K562 (cell line): ENCODE data around the gene ETHE1. TPM values are rescaled to one million over a fixed set of nuclear protein-coding genes. Genes with fewer than 3 reads are reported as not detected.

Experiments used
- ATF7 ChIP-seq: fragments of 450-650 bp; IDR thresholded peaks from 2 replicates; pipeline ENCODE4 v1.7.1; 2014; ENCODE audit warnings: mild to moderate bottlenecking, moderate library complexity
- CREB1 ChIP-seq, 2 experiments: sonication (generic) in 1 of 2; formaldehyde crosslinking in 1 of 2; IDR thresholded peaks; 2 replicates each; pipeline versions ENCODE4 v1.6.1 to v1.8.0; 2012 to 2022; ENCODE audit warnings: inconsistent platforms in 1 of 2, mild to moderate bottlenecking in 1 of 2, missing genetic modification reagents in 1 of 2, moderate library complexity in 1 of 2
- CTBP1 ChIP-seq: fragments of 450-650 bp; IDR thresholded peaks from 2 replicates; pipeline ENCODE4 v1.6.1; 2016; ENCODE audit warnings: borderline replicate concordance
- ELF2 ChIP-seq: fragments of 250-450 bp; sonication (Bioruptor Pico); IDR thresholded peaks from 2 replicates; pipeline ENCODE4 v1.5.0; 2021; ENCODE audit warnings: mild to moderate bottlenecking
- ERF ChIP-seq: fragments of 450-650 bp; formaldehyde crosslinking; IDR thresholded peaks from 2 replicates; pipeline ENCODE4 v1.4.0; 2020; ENCODE audit warnings: mild to moderate bottlenecking, mixed read lengths
- HMGN3 ChIP-seq: IDR thresholded peaks from 2 replicates; pipeline ENCODE4 v1.6.1; 2011; ENCODE audit warnings: borderline replicate concordance, low read depth, mild to moderate bottlenecking, mixed read lengths, low read length; ENCODE audit not compliant: insufficient read length; ENCODE audit errors: extremely low read depth
- HNRNPLL ChIP-seq: fragments of 200-400 bp; formaldehyde crosslinking; IDR thresholded peaks from 2 replicates; pipeline ENCODE4 v1.6.1; 2017; ENCODE audit warnings: low read length, low read depth, mild to moderate bottlenecking; ENCODE audit not compliant: poor library complexity, severe bottlenecking
- KLF10 ChIP-seq: fragments of 250-450 bp; sonication (Bioruptor Pico); IDR thresholded peaks from 2 replicates; pipeline ENCODE4 v1.6.1; 2021; ENCODE audit warnings: matching md5 sums
- MAZ ChIP-seq, 2 experiments: fragments of 450-650 bp in 1 of 2; sonication (generic) in 1 of 2; formaldehyde crosslinking; IDR thresholded peaks in 1 of 2; conservative IDR thresholded peaks in 1 of 2; 2 replicates each; pipeline versions ENCODE4 v1.4.0 to v1.5.0; 2020; ENCODE audit warnings: mild to moderate bottlenecking in 1 of 2, missing genetic modification reagents in 1 of 2
- PHF8 ChIP-seq: fragments of 200-600 bp; sonication (generic); IDR thresholded peaks from 2 replicates; pipeline ENCODE4 v1.6.1; 2012; ENCODE audit warnings: mixed run types, mild to moderate bottlenecking, inconsistent platforms, low read length, moderate library complexity, borderline replicate concordance
- RBFOX2 ChIP-seq: fragments of 200-400 bp; formaldehyde crosslinking; IDR thresholded peaks from 2 replicates; pipeline ENCODE4 v1.6.1; 2017; ENCODE audit warnings: low read depth, mild to moderate bottlenecking, low read length, moderate library complexity
- SMARCA5 ChIP-seq: fragments of 450-650 bp; IDR thresholded peaks from 2 replicates; pipeline ENCODE4 v1.6.1; 2016
- ZKSCAN1 ChIP-seq: fragments of 150-350 bp; IDR thresholded peaks from 2 replicates; pipeline ENCODE4 v1.6.1; 2016; ENCODE audit warnings: low read depth, low read length
- ZNF165 ChIP-seq: fragments of 250-450 bp; sonication (Bioruptor Pico); IDR thresholded peaks from 2 replicates; pipeline ENCODE4 v1.4.0; 2020; ENCODE audit warnings: borderline replicate concordance
- polyA plus RNA-seq, 8 experiments: library from polyadenylated mRNA; depleted of rRNA in 4 of 8; stranded (reverse) in 5 of 8; unstranded in 3 of 8; fragments of >200 nt; fragmentation: Nextera tagmentation in 2 of 8; fragmentation: Illumina TruSeq in 1 of 8; extraction: Ambion mirVana in 2 of 8; extraction: Trizol in 1 of 8; gene quantifications; 2 replicates each; pipeline versions ENCODE4 v1.2.1 to v1.2.3, GENCODE V29; 2011 to 2014; ENCODE audit warnings: inconsistent platforms in 1 of 8, missing spikeins in 1 of 8
- total RNA-seq, 7 experiments: library from RNA; depleted of rRNA in 6 of 7; stranded (reverse); fragments of >200 nt in 6 of 7; fragmentation: Illumina TruSeq in 2 of 7; extraction: Trizol in 2 of 7; gene quantifications; 2 replicates each; pipeline versions ENCODE4 v1.2.1 to v1.2.3, GENCODE V29; 2011 to 2021; ENCODE audit warnings: low replicate concordance in 1 of 7
- TF ChIP-seq, protein P1 (sequence below): sonication (generic); formaldehyde crosslinking; IDR thresholded peaks from 2 replicates; pipeline ENCODE4 v1.8.0; 2022; ENCODE audit warnings: missing genetic modification reagents, mild to moderate bottlenecking, moderate library complexity, borderline replicate concordance
- TF ChIP-seq, protein P2 (sequence below): fragments of 200-800 bp; sonication (Bioruptor generic); IDR thresholded peaks from 2 replicates; pipeline ENCODE4 v1.6.1; 2017; ENCODE audit warnings: missing genetic modification characterization, missing compliant biosample characterization
- TF ChIP-seq, protein P3 (sequence below): fragments of 250-450 bp; sonication (Bioruptor Pico); IDR thresholded peaks from 2 replicates; pipeline ENCODE4 v1.8.0; 2021; ENCODE audit warnings: borderline replicate concordance, mild to moderate bottlenecking, moderate library complexity; ENCODE audit not compliant: poor library complexity, severe bottlenecking
- TF ChIP-seq, protein P4 (sequence below): fragments of 250-450 bp; sonication (Bioruptor Pico); IDR thresholded peaks from 2 replicates; pipeline ENCODE4 v1.8.0; 2021; ENCODE audit warnings: moderate library complexity, mild to moderate bottlenecking, inconsistent platforms
- TF ChIP-seq, protein P5 (sequence below): fragments of 250-450 bp; sonication (Bioruptor Pico); IDR thresholded peaks from 2 replicates; pipeline ENCODE4 v1.5.0; 2021; ENCODE audit warnings: mild to moderate bottlenecking, borderline replicate concordance

ETHE1 gene
- total and polyA plus RNA-seq, 9 of the 15 experiments (the other 6 are each of a cell fraction or from before 2014, with no cell fraction given): 2.9 to 21.0 (median 10.2) TPM

DNA sequence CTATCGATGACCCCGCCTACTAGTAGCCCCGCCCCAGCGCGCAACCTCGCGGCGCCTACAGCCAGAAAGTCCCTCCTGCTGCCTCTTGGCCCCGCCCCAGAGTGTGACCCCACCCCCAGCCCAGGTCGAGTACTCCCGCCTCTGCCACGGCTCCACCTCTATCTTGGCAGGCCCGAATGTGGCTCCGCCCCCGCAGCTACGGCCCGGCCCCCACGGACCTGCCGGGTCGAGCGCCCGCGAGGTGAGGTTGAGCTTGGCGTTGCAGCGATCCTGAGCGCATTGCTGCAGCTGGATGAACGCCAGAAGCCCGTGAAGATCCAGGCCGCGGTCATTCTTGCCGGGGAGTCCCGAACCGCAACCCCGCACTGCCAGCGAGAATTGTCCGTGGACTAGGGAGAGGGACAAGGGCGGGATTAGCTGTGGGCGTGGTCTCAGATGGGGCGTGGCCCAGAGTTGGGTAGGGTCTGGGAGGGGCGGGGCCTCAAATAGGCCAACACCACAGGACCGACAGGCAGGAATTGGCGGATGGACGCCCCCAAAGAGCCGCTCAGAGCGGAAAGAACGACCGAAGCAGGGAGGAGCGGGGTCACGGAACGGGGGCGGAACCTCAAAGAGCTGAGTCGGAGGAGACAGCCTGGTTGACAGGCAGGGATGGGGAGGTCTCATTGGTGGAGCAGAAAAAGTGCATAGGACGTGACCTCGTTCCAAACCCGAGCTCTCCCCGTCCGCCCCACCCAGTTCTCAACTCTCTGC, 63.4 kb downstream of the ETHE1 start (continued):
- TF ChIP-seq CREB1 (IDR thresholded peaks at IDR 0.05): peak; percentile 34; the same call in 1 of the 2 replicates
- TF ChIP-seq CREB1 (CRISPR knock-in tag; IDR thresholded peaks at IDR 0.05): no peak
- TF ChIP-seq PHF8: peak; percentile 53; the same call in 1 of the 2 replicates
- TF ChIP-seq, protein P1, sequence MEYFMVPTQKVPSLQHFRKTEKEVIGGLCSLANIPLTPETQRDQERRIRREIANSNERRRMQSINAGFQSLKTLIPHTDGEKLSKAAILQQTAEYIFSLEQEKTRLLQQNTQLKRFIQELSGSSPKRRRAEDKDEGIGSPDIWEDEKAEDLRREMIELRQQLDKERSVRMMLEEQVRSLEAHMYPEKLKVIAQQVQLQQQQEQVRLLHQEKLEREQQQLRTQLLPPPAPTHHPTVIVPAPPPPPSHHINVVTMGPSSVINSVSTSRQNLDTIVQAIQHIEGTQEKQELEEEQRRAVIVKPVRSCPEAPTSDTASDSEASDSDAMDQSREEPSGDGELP (CRISPR knock-in tag): peak; percentile 58; the same call in 1 of the 2 replicates
- peak; percentile 38 for TF ChIP-seq HMGN3
- TF ChIP-seq, protein P2, sequence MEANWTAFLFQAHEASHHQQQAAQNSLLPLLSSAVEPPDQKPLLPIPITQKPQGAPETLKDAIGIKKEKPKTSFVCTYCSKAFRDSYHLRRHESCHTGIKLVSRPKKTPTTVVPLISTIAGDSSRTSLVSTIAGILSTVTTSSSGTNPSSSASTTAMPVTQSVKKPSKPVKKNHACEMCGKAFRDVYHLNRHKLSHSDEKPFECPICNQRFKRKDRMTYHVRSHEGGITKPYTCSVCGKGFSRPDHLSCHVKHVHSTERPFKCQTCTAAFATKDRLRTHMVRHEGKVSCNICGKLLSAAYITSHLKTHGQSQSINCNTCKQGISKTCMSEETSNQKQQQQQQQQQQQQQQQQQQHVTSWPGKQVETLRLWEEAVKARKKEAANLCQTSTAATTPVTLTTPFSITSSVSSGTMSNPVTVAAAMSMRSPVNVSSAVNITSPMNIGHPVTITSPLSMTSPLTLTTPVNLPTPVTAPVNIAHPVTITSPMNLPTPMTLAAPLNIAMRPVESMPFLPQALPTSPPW (CRISPR knock-in tag): peak; percentile 62; the same call in 1 of the 2 replicates
- TF ChIP-seq ZNF165 (CRISPR knock-in tag): 0 out of 2 replicates have a peak, but pooled peaks have one; percentile 29
- TF ChIP-seq ATF7: 0 out of 2 replicates have a peak, but pooled peaks have one; percentile 26
- peak; percentile 49; the same call in 1 of the 2 replicates for TF ChIP-seq RBFOX2
- no peak for TF ChIP-seq KLF10
- TF ChIP-seq, protein P3, sequence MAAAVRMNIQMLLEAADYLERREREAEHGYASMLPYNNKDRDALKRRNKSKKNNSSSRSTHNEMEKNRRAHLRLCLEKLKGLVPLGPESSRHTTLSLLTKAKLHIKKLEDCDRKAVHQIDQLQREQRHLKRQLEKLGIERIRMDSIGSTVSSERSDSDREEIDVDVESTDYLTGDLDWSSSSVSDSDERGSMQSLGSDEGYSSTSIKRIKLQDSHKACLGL: no peak
- no peak for TF ChIP-seq SMARCA5
- no peak for TF ChIP-seq ZKSCAN1
- 0 out of 2 replicates have a peak, but pooled peaks have one; percentile 9 for TF ChIP-seq CTBP1
- TF ChIP-seq ELF2 (CRISPR knock-in tag): no peak
- TF ChIP-seq HNRNPLL: peak; percentile 36
- TF ChIP-seq, protein P4, sequence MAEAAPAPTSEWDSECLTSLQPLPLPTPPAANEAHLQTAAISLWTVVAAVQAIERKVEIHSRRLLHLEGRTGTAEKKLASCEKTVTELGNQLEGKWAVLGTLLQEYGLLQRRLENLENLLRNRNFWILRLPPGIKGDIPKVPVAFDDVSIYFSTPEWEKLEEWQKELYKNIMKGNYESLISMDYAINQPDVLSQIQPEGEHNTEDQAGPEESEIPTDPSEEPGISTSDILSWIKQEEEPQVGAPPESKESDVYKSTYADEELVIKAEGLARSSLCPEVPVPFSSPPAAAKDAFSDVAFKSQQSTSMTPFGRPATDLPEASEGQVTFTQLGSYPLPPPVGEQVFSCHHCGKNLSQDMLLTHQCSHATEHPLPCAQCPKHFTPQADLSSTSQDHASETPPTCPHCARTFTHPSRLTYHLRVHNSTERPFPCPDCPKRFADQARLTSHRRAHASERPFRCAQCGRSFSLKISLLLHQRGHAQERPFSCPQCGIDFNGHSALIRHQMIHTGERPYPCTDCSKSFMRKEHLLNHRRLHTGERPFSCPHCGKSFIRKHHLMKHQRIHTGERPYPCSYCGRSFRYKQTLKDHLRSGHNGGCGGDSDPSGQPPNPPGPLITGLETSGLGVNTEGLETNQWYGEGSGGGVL: no peak
- TF ChIP-seq ERF (CRISPR knock-in tag): 0 out of 2 replicates have a peak, but pooled peaks have one; percentile 13
- peak; percentile 12 to 52; a peak in 3 of 4 replicates for TF ChIP-seq MAZ (CRISPR knock-in tag; conservative IDR thresholded peaks at IDR 0.05 in 1 of 2, IDR thresholded peaks at IDR 0.05 in 1 of 2)
- TF ChIP-seq, protein P5, sequence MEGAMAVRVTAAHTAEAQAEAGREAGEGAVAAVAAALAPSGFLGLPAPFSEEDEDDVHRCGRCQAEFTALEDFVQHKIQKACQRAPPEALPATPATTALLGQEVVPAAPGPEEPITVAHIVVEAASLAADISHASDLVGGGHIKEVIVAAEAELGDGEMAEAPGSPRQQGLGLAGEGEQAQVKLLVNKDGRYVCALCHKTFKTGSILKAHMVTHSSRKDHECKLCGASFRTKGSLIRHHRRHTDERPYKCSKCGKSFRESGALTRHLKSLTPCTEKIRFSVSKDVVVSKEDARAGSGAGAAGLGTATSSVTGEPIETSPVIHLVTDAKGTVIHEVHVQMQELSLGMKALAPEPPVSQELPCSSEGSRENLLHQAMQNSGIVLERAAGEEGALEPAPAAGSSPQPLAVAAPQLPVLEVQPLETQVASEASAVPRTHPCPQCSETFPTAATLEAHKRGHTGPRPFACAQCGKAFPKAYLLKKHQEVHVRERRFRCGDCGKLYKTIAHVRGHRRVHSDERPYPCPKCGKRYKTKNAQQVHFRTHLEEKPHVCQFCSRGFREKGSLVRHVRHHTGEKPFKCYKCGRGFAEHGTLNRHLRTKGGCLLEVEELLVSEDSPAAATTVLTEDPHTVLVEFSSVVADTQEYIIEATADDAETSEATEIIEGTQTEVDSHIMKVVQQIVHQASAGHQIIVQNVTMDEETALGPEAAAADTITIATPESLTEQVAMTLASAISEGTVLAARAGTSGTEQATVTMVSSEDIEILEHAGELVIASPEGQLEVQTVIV: no peak
